Cardiac muscle cell (in vitro differentiated cells and primary cell): Measurements from ENCODE around the gene DENND5B. TPM values are rescaled to one million over a fixed set of nuclear protein-coding genes. Genes with fewer than 3 reads are reported as not detected.
"Not testable (repeated sequence)": the region's sequence is repeated elsewhere in the genome, so short reads cannot be mapped to it uniquely, and the experiment has no call there.

ENCODE experiments used
- DNase-seq, 2 donors: peaks; one replicate each; pipeline versions ENCODE4 v3.0.0 to v3.0.0-alpha.2; 2010 to 2017; ENCODE audit warnings: low read depth in 1 of 2, low spot score in 1 of 2
- H3K27ac ChIP-seq: fragments of 200-600 bp; sonication (generic); 2 replicates; pipeline ENCODE4 v1.5.1; 2016
- H3K27me3 ChIP-seq: fragments of 200-600 bp; sonication (generic); 2 replicates; pipeline ENCODE4 v1.6.0; 2016; ENCODE audit warnings: control low read depth
- H3K36me3 ChIP-seq: fragments of 200-600 bp; sonication (generic); 2 replicates; pipeline ENCODE4 v1.5.1; 2016; ENCODE audit warnings: control low read depth
- H3K4me1 ChIP-seq: fragments of 200-600 bp; sonication (generic); 2 replicates; pipeline ENCODE4 v1.8.1; 2017; ENCODE audit warnings: low read depth, mild to moderate bottlenecking, mixed run types
- H3K4me3 ChIP-seq: fragments of 200-600 bp; sonication (generic); 2 replicates; pipeline ENCODE4 v1.5.1; 2016; ENCODE audit warnings: mild to moderate bottlenecking
- H3K9me3 ChIP-seq: fragments of 200-600 bp; sonication (generic); 2 replicates; pipeline ENCODE4 v1.5.1; 2017; ENCODE audit warnings: low read depth, mild to moderate bottlenecking, control low read depth
- polyA plus RNA-seq: library from polyadenylated mRNA; unstranded; fragments of >200 nt; fragmentation: Nextera tagmentation; extraction: Ambion mirVana; gene quantifications from 2 replicates; pipeline ENCODE4 v1.2.1, GENCODE V29; 2016
- total RNA-seq: library from RNA; depleted of rRNA; stranded (reverse); fragments of >200 nt; gene quantifications from 2 replicates; pipeline ENCODE4 v1.2.3, GENCODE V29; 2016
- TF ChIP-seq, protein P1 (sequence below): IDR thresholded peaks from 2 replicates; pipeline ENCODE4 v1.5.1; 2012; ENCODE audit warnings: low read depth, mild to moderate bottlenecking, low read length

DENND5B gene
- total and polyA plus RNA-seq, 2 experiments from 2014 or later: 40.4 to 121 TPM

DNA sequence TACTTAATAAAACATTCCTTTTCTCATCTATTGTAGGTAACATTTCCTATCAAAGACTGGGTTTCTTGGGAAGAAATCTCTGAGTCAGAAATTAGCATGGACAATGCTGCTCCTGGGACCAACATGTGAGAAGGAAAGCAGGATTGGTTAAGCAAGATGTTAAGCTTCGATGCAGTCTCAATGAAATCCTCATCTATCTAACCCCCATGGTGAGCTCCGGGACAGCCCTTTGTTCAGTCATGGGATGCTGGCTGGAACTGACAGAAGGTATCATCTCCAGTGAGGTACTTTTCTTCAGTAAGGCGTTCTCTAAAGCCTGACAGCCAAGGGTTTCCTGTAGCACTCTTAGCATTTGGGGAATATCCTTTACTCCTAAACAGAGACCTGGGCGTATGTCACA, 182.2 kb downstream of the DENND5B start:
- peaks cover 42% of the 10 kb centered on the region for H3K36me3 ChIP-seq
- H3K27ac ChIP-seq: peak overlapping the region; percentile 39
- H3K4me1 ChIP-seq: no peaks in the 10 kb centered on the region
- TF ChIP-seq, protein P1, sequence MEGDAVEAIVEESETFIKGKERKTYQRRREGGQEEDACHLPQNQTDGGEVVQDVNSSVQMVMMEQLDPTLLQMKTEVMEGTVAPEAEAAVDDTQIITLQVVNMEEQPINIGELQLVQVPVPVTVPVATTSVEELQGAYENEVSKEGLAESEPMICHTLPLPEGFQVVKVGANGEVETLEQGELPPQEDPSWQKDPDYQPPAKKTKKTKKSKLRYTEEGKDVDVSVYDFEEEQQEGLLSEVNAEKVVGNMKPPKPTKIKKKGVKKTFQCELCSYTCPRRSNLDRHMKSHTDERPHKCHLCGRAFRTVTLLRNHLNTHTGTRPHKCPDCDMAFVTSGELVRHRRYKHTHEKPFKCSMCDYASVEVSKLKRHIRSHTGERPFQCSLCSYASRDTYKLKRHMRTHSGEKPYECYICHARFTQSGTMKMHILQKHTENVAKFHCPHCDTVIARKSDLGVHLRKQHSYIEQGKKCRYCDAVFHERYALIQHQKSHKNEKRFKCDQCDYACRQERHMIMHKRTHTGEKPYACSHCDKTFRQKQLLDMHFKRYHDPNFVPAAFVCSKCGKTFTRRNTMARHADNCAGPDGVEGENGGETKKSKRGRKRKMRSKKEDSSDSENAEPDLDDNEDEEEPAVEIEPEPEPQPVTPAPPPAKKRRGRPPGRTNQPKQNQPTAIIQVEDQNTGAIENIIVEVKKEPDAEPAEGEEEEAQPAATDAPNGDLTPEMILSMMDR: no peak
- H3K4me3 ChIP-seq: no peak overlapping the region
- DNase-seq: no peak
- H3K27me3 ChIP-seq: no peaks in the 10 kb centered on the region
- no peaks in the 10 kb centered on the region for H3K9me3 ChIP-seq

DNA sequence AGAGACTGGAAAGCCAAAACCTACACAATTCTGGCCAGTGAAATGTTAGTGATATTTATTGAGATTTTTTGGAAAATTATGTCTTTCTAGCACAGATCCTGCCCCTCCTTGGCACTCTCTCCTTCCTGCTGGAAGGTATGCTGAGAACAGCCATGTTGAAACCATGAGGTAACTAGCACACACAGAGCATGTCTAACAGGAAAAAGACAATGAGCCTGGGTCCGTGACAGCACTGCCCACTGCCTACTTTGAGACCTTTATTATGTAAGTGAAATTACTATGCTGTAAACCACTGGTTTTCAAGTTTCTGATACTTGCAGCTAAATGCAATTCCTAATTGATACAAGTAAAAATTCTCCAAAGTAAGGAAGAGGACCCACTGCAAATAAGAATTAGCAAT, 183.4 kb downstream of the DENND5B start:
- no peak overlapping the region for H3K4me3 ChIP-seq
- no peak for DNase-seq
- TF ChIP-seq, protein P1: no peak
- peaks cover 32% of the 10 kb centered on the region for H3K36me3 ChIP-seq
- no peaks in the 10 kb centered on the region for H3K9me3 ChIP-seq
- no peak overlapping the region for H3K27ac ChIP-seq
- no peaks in the 10 kb centered on the region for H3K27me3 ChIP-seq
- H3K4me1 ChIP-seq: no peaks in the 10 kb centered on the region

DNA sequence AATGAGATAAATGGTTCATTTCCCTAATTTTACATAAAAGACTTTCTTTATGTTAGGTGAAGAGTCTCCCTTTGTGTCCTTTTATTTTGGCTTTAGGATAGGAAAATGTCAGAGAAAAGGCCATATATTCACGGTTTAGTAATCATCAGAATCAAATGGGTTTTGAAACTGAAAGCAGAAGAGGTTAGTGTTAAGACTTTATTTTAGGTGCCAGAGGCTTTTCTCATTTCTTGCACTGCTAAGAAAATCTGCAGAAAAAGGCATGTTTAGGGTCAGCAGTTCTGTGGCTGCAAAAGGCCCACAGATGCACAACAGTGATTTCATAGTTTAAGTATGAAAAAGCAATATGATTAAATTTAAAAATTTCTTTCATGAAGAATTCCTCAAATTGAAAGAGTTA, 184.6 kb downstream of the DENND5B start:
- Histone ChIP-seq H3K4me3 (no peak overlapping the region), H3K27ac (no peak overlapping the region), H3K9me3 (no peaks in the 10 kb centered on the region), H3K4me1 (no peaks in the 10 kb centered on the region), H3K27me3 (no peaks in the 10 kb centered on the region), H3K36me3 (peaks cover 43% of the 10 kb centered on the region)
- DNase-seq: no peak
- TF ChIP-seq, protein P1: no peak

DNA sequence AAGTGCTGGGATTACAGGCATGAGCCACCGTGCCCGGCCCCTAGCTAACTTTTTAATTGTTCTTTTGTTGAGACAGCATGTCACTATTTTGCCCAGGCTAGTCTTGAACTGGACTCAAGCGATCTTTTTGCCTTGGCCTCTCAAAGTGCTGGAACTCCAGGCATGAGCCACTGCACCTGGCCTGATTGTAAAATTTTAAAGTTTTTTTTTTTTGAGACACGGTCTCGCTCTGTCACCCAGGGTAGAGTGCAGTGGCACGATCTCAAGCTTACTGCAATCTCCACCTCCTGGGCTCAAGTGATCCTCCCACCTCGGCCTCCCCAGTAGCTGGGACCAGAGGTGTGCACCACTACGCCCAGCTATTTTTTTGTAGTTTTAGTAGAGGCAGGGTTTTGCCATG, 185.9 kb downstream of the DENND5B start:
- H3K36me3 ChIP-seq: peaks cover 52% of the 10 kb centered on the region
- no peak overlapping the region for H3K27ac ChIP-seq
- no peaks in the 10 kb centered on the region for H3K9me3 ChIP-seq
- no peak for DNase-seq
- no peaks in the 10 kb centered on the region for H3K27me3 ChIP-seq
- H3K4me1 ChIP-seq: no peaks in the 10 kb centered on the region
- H3K4me3 ChIP-seq: no peak overlapping the region
- TF ChIP-seq, protein P1: no peak

DNA sequence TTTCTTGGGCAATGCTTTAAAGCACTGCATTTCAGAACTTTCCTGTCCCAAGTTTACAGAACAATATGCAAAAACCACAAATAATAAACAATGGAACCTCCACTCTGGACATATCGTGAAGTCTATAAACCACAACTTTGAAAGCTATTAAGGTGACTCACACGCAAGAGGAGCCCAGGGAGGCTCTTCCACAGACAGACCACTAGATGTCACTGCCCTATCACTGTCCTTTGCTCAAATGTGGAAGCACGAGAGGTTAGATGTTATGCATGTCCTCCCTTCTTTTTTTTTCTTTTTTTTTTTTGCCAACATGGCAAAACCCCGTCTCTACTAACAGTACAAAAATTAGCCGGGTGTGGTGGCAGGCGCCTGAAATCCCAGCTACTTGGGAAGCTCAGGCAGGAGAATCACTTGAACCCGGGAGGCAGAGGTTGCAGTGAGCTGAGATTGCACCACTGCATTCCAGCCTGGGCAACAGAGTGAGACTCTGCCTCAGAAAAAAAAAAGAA, 187.8 kb downstream of the DENND5B start:
- peaks cover 53% of the 10 kb centered on the region for H3K36me3 ChIP-seq
- TF ChIP-seq, protein P1: peak; percentile 89
- H3K4me1 ChIP-seq, H3K27me3 ChIP-seq, H3K27ac ChIP-seq, H3K4me3 ChIP-seq, H3K9me3 ChIP-seq: not testable (repeated sequence)
- peak; percentile 71 to 95 for DNase-seq
